Mammary epithelial cell (primary cell): ENCODE data around the gene BET1L.

Source experiments
- EZH2 ChIP-seq: IDR thresholded peaks from 2 replicates; pipeline ENCODE4 v1.6.1; 2012; ENCODE audit warnings: low read length, inconsistent platforms, borderline replicate concordance
- TF ChIP-seq, protein P1 (sequence below), 2 donors: IDR thresholded peaks in 1 of 2; conservative IDR thresholded peaks in 1 of 2; 2 replicates each; pipeline ENCODE4 v1.5.1; 2011 to 2012; ENCODE audit warnings: inconsistent platforms in 2 of 2, low read length in 2 of 2, mild to moderate bottlenecking in 2 of 2, control low read depth in 1 of 2, low read depth in 1 of 2; ENCODE audit not compliant: insufficient read depth in 1 of 2; ENCODE audit errors: extremely low read depth in 1 of 2

DNA sequence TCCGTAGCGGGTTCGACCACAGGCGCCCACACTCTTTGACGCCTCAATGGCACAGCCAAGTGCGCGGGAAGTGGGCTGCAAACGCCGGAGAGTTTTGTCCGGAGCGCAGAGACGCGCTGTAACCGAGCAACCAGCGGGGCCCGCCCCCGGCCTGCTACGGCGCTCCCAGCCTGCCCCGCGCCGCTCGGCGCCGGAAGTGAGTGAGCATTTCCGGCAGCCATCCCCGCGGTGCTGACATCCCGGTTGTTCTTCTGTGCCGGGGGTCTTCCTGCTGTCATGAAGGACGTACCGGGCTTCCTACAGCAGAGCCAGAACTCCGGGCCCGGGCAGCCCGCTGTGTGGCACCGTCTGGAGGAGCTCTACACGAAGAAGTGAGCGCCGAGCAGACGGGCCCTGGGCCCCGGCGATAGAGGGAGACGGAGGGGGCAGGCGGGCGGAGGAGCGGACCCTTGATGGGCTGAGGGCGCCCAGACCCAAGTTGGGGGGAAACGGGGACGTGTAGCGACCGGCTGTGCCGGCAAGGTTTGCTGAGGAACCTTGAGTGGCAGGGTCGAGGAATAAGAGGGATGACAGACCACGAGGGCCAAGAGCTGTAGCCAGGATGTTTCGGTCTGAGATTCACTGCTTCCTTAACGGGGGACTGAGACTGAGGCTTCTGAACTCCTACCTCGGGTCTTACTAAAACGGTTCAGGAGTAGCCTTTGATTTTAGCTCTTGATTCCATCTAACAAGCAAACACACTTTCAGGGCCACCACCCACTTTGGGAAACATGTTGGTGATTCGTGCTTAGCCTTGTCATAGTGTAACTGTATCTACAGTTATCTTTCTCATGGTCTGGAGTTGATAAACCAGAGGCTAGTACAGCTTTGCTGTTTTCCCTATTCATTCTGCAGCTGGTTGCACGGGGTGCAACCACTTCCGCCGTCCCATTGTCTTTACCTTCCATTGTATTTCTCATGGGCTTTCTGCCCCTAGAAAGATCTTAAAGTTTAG is 29.9 kb upstream of the BET1L start, which contains the start of gene PSMD13:
- no peak for TF ChIP-seq EZH2
- TF ChIP-seq, protein P1, sequence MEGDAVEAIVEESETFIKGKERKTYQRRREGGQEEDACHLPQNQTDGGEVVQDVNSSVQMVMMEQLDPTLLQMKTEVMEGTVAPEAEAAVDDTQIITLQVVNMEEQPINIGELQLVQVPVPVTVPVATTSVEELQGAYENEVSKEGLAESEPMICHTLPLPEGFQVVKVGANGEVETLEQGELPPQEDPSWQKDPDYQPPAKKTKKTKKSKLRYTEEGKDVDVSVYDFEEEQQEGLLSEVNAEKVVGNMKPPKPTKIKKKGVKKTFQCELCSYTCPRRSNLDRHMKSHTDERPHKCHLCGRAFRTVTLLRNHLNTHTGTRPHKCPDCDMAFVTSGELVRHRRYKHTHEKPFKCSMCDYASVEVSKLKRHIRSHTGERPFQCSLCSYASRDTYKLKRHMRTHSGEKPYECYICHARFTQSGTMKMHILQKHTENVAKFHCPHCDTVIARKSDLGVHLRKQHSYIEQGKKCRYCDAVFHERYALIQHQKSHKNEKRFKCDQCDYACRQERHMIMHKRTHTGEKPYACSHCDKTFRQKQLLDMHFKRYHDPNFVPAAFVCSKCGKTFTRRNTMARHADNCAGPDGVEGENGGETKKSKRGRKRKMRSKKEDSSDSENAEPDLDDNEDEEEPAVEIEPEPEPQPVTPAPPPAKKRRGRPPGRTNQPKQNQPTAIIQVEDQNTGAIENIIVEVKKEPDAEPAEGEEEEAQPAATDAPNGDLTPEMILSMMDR (conservative IDR thresholded peaks at IDR 0.05 in 1 of 2, IDR thresholded peaks at IDR 0.05 in 1 of 2; ENCODE audit: extremely low read depth in 1 of 2, insufficient read depth in 1 of 2, low read depth in 1 of 2, low read length in 2 of 2) = no peak
